ENCODE data around the gene NDUFA3.

NDUFA3 gene

DNA sequence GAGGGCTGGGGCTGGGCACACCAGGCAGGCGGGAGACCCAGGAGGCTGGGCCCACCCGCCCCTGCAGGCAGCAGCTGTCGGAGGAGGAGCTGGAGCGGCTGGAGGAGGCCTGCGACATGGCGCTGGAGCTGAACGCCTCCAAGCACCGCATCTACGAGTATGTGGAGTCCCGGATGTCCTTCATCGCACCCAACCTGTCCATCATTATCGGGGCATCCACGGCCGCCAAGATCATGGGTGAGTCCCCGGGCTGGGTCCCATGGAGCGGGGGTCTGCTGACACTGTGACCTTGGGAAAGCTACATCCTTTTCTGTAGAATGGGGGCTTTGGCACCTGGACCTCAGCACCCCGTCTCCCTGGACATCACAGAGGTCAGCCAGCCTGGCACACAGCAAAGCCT, 21.0 kb downstream of the NDUFA3 start:
- Mint-ChIP-seq H3K36me3 (ENCODE audit: low read depth) (peaks cover 22% of the 10 kb centered on the region), H3K27me3 (ENCODE audit: low read depth) (no peaks in the 10 kb centered on the region)

DNA sequence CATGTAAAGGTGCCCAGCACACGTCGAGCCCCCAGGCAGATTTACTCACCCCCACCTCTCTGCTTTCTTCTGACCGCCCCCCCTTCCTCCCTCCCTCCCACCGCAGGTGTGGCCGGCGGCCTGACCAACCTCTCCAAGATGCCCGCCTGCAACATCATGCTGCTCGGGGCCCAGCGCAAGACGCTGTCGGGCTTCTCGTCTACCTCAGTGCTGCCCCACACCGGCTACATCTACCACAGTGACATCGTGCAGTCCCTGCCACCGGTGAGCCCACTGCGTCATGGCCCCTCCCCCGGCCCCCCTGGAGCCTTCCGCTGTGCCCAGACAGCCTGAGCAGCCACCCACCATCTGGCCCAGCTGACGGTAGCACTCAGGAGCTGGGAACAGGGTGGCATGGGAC, 21.7 kb downstream of the NDUFA3 start:
- Mint-ChIP-seq H3K4me1 (ENCODE audit: low read depth) (no peaks in the 10 kb centered on the region), H3K27ac (no peak overlapping the region), H3K4me3 (no peak overlapping the region), H3K36me3 (ENCODE audit: low read depth) (peaks cover 22% of the 10 kb centered on the region), H3K27me3 (ENCODE audit: low read depth) (no peaks in the 10 kb centered on the region), H3K9me3 (no peaks in the 10 kb centered on the region)
- no peak for DNase-seq (ENCODE audit: low spot score)

More for the DNA sequence above, 21.0 kb downstream of the NDUFA3 start:
- H3K27ac Mint-ChIP-seq: no peak overlapping the region
- no peak for DNase-seq (ENCODE audit: low spot score)
- no peaks in the 10 kb centered on the region for H3K9me3 Mint-ChIP-seq
- H3K4me3 Mint-ChIP-seq: no peak overlapping the region
- no peaks in the 10 kb centered on the region for H3K4me1 Mint-ChIP-seq (ENCODE audit: low read depth)

DNA sequence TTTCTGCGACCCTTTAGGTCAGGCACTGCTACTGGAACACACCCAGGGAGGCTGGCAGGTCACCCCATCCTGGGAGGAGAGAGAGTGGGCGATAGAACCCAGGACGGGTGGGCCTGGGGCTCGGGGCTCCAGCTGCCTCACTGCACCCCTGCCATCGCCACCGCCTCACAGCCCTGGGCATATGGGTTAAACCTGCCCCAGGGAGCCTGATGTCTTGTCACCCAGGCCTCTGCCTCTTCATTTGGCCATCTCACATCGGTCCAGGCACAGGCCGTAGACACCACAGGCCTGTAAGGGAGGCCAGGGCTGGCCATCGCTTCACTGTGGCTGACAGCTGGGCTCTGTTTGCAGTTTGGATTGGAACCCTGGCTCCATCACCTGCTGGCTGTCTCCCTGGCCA, 23.1 kb downstream of the NDUFA3 start:
- Mint-ChIP-seq H3K27me3 (ENCODE audit: low read depth) (no peaks in the 10 kb centered on the region), H3K27ac (no peak overlapping the region), H3K9me3 (no peaks in the 10 kb centered on the region), H3K36me3 (ENCODE audit: low read depth) (peaks cover 14% of the 10 kb centered on the region), H3K4me3 (no peak overlapping the region), H3K4me1 (ENCODE audit: low read depth) (no peaks in the 10 kb centered on the region)
- no peak for DNase-seq (ENCODE audit: low spot score)

DNA sequence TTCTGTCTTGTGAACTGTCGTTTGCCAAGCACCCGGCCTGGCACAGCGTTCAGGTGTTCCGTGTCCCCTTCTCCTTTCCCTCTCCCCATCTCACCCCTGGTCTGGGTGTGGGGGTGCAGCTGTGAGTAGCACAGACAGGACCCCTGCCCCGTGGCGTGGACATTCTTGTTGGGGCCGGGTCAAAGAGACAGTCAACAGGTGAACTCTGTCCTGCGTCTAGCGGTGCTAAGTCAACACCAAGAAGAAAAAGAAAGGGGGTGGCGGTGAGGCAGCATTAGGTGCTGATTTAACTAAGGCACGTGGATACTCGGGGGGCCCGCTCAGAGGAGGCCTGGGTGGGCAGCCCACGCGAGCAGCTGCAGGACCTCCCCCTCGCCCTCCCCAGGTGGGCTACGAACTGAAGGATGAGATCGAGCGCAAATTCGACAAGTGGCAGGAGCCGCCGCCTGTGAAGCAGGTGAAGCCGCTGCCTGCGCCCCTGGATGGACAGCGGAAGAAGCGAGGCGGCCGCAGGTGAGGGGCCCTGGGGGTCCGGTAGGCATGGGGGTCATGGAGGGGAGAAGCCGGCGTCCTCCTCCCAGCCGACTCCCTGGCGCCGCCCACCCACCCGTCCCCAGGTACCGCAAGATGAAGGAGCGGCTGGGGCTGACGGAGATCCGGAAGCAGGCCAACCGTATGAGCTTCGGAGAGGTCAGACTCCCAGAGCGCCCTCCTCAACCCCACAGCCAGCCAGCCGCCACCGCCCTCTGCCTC, 25.2 kb downstream of the NDUFA3 start:
- Mint-ChIP-seq H3K9me3 (no peaks in the 10 kb centered on the region), H3K36me3 (ENCODE audit: low read depth) (peaks cover 8% of the 10 kb centered on the region), H3K27ac (no peak overlapping the region), H3K4me3 (no peak overlapping the region), H3K4me1 (ENCODE audit: low read depth) (no peaks in the 10 kb centered on the region), H3K27me3 (ENCODE audit: low read depth) (no peaks in the 10 kb centered on the region)
- DNase-seq (ENCODE audit: low spot score): no peak

DNA sequence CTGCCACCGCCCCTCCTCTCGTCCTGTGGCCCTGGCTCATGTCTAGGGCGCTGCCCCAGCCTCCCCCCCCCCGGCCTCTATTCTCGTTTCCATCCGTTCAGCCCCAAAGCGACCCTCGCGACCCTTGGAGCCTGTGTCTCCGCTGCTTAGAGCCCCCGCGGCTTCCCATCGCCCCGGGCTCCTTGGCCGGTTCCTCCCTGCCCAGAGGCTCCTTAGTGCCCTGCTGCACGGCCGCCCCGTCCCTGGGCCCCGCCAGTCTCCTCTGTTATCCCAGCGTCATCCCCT, 25.7 kb downstream of the NDUFA3 start:
- Mint-ChIP-seq H3K36me3 (ENCODE audit: low read depth) (peaks cover 6% of the 10 kb centered on the region), H3K9me3 (no peaks in the 10 kb centered on the region), H3K27me3 (ENCODE audit: low read depth) (no peaks in the 10 kb centered on the region), H3K4me1 (ENCODE audit: low read depth) (no peaks in the 10 kb centered on the region), H3K27ac (no peak overlapping the region), H3K4me3 (no peak overlapping the region)
- no peak for DNase-seq (ENCODE audit: low spot score)

DNA sequence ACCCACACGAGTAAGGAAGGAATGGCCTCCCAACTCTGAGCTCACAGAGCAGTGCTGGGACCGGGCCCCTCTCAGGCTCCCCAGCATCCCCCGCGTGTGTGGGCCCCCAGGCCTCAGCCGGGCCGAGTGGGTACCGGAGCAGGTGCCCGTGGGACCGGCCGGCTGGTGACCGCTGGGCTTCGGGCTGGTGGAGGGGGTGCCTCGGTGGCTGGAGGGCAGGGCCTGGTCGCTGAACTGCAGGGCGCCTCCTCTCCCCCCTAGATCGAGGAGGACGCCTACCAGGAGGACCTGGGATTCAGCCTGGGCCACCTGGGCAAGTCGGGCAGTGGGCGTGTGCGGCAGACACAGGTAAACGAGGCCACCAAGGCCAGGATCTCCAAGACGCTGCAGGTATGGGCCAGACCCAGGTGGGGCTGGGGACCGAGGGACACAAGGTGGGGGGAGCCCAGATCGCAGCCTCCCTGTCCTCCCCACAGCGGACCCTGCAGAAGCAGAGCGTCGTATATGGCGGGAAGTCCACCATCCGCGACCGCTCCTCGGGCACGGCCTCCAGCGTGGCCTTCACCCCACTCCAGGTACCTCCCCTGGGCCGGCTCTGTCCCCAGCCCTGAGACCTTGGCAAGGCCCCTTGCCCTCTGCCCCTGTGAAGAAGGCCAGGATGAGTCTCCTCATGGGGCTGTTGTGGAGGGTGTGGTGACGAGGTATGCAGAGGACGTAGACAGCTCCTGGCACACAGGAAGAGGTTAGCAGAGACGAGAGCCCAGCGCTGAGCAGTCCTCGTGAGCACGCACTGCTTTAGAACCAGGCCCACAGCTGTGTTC, 26.4 kb downstream of the NDUFA3 start:
- Mint-ChIP-seq H3K4me3 (no peak overlapping the region), H3K36me3 (ENCODE audit: low read depth) (peaks cover 4% of the 10 kb centered on the region), H3K27me3 (ENCODE audit: low read depth) (no peaks in the 10 kb centered on the region), H3K27ac (no peak overlapping the region), H3K4me1 (ENCODE audit: low read depth) (no peaks in the 10 kb centered on the region), H3K9me3 (no peaks in the 10 kb centered on the region)
- DNase-seq (ENCODE audit: low spot score): no peak

DNA sequence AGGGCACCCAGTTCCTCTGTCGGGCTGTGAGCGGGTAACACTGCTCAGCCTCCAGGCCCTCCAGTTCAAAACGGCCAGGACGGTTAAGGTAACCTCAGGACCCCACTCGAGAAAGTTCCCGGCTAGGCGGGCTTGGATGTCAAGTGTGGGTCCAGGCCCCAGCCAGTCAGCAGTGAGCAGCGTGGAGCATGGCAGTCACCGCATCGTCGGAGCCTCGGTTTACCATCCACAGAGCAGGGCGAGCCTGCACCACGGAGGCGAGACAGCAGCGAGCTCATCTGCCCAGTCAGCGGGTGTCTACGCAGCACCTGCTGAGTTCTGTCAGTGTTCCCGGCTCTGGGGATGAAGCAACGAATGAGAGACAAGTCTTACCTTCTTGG, 27.0 kb downstream of the NDUFA3 start:
- Mint-ChIP-seq H3K9me3 (no peaks in the 10 kb centered on the region), H3K36me3 (ENCODE audit: low read depth) (peaks cover 4% of the 10 kb centered on the region), H3K27me3 (ENCODE audit: low read depth) (no peaks in the 10 kb centered on the region)

DNA sequence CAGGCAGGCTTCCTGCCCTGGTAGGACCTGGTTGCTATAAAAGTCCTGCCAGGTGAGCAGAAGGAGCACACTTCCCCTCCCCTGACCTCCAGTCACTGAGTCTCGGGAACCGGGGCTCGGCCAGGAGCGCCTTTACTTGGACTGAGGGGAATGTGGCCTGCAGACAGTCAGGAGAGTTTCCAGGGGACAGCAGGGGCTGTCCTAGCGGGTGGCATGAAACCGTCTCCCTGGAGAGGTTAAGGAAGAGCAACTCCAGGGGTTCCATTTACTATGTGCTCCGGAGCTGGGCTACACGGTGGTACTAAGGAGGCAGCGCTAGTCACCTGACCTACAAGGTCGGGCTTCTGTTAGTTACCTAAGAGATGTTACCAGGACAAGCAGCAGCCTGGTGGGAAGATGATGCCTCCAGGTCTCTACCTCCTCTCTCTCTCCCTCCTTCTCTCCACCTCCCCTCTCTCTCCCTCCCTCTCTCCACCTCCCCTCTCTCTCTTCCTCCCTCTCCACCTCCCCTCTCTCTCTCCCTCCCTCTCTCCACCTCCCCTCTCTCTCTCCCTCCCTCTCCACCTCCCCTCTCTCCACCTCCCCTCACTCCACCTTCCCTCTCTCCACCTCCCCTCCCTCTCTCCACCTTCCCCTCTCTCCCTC, 30.8 kb downstream of the NDUFA3 start:
- H3K4me3 Mint-ChIP-seq: no peak overlapping the region
- peaks cover 13% of the 10 kb centered on the region for H3K4me1 Mint-ChIP-seq (ENCODE audit: low read depth)
- H3K27me3 Mint-ChIP-seq (ENCODE audit: low read depth): no peaks in the 10 kb centered on the region
- no peak overlapping the region for H3K27ac Mint-ChIP-seq
- H3K9me3 Mint-ChIP-seq: no peaks in the 10 kb centered on the region
- no peak for DNase-seq (ENCODE audit: low spot score)
- H3K36me3 Mint-ChIP-seq (ENCODE audit: low read depth): peaks cover 4% of the 10 kb centered on the region

More for the DNA sequence above, 27.0 kb downstream of the NDUFA3 start:
- no peak overlapping the region for H3K27ac Mint-ChIP-seq
- no peak overlapping the region for H3K4me3 Mint-ChIP-seq
- H3K4me1 Mint-ChIP-seq (ENCODE audit: low read depth): peaks cover 5% of the 10 kb centered on the region
- DNase-seq (ENCODE audit: low spot score): no peak

DNA sequence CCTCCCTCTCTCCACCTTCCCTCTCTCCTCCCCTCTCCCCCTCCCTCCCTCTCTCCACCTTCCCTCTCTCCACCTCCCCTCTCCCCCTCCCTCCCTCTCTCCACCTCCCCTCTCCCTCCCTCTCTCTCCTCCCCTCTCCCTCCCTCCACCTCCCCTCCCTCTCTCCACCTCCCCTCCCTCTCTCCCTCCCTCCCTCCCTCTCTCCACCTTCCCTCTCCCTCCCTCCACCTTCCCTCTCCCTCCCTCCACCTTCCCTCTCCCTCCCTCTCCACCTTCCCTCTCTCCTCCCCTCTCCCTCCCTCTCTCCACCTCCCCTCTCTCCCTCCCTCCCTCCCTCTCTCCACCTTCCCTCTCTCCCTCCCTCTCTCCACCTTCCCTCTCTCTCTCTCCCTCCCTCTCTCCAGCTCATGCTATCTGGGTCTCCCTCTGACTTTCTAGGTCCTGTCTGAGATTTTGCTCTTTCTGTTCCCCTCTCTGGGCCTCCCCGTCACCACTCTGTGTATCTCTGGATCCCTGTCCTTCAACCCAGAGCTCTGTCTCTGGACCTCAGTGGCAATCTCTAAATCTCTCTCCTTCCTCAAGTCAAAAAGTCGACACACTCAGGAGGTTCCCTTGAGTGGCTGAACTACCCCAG, 31.4 kb downstream of the NDUFA3 start:
- peak overlapping the region; percentile 73 for H3K27ac Mint-ChIP-seq
- H3K4me3 Mint-ChIP-seq: no peak overlapping the region
- no peaks in the 10 kb centered on the region for H3K27me3 Mint-ChIP-seq (ENCODE audit: low read depth)
- H3K4me1 Mint-ChIP-seq (ENCODE audit: low read depth): peaks cover 19% of the 10 kb centered on the region
- no peak for DNase-seq (ENCODE audit: low spot score)
- peaks cover 7% of the 10 kb centered on the region for H3K36me3 Mint-ChIP-seq (ENCODE audit: low read depth)
- H3K9me3 Mint-ChIP-seq: no peaks in the 10 kb centered on the region

DNA sequence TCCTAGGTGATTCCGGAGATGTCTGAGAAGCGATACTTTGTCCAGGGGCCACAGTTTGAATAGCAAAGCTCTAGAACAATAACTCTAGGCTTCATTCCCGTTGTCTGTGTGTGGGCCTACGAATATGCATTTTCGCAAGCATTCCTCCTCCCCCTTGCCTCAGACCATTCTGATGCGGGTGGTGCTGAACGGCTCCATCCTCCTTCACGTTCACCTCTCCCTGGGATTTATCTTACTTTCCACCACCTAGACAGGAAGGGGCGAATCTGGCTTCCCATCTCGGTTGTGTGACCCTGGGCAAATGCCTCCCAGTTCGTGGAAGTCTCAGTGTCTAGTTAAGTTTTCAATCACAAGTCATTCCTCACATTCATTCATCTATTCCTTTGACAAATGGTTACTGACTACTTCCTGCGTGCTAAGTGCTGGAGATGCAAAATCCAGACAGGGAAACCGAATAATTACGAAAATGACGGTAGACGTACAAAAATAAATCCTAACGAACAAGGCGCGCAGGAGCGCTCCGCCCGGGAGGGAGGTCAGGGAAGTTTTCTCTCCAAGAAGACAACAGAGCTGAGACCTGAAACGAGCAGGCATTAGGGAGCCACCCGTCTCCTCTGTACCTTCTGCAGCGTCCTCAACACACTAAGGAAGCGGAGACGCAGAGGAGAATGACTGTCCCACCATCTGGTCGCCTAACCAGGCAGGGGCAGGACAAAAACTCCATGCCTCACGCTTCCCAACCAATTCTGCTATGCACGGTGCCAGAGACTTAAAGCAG, 33.6 kb downstream of the NDUFA3 start:
- peaks cover 15% of the 10 kb centered on the region for H3K36me3 Mint-ChIP-seq (ENCODE audit: low read depth)
- DNase-seq (ENCODE audit: low spot score): peak; percentile 14
- H3K4me1 Mint-ChIP-seq (ENCODE audit: low read depth): peaks cover 32% of the 10 kb centered on the region
- H3K9me3 Mint-ChIP-seq: no peaks in the 10 kb centered on the region
- no peaks in the 10 kb centered on the region for H3K27me3 Mint-ChIP-seq (ENCODE audit: low read depth)
- H3K4me3 Mint-ChIP-seq: peak overlapping the region; percentile 90
- H3K27ac Mint-ChIP-seq: peak overlapping the region; percentile 78

DNA sequence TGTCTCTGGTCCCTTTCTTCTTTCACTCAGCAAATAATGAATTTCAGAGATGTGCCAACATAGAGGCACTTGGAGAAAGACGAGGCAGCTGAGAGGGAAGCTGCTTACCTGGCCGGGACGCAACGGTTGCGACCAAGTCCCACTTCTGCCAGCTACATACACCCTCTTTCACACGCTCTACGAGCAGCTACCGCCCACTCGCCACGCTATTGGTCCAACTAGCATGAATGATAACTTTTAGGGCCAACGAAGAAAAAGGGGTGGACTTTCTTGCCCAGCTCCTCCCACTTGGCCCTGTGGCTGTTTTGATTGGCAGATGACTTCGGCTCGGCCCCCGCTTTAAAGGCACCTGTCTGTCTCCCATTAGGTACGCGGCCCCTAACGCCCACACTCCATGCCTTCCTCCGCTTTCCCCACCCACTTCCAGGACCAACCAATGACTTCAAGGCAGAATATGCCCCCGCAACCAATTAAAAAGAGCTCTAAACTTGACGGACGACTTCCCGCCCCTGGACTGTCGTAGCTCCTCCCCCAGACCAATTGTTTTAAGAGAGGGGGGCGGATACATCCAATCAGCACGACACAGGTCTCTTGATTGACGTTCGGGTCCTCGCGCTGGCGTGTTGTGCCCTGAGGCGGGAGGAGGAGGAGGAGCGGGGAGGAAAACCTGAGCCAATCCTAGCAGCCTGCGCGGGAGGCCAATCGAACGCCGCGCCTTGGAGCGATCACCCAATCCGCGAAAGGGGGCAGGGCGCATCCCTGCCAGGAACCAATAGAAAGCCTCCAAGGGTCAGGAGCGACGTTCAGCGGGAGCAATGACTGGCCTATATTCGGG, 34.4 kb downstream of the NDUFA3 start:
- Mint-ChIP-seq H3K9me3 (no peaks in the 10 kb centered on the region), H3K4me3 (peak overlapping the region; percentile 90), H3K27me3 (ENCODE audit: low read depth) (no peaks in the 10 kb centered on the region), H3K27ac (peak overlapping the region; percentile 78), H3K36me3 (ENCODE audit: low read depth) (peaks cover 19% of the 10 kb centered on the region), H3K4me1 (ENCODE audit: low read depth) (peaks cover 39% of the 10 kb centered on the region)
- DNase-seq (ENCODE audit: low spot score): peak; percentile 99

DNA sequence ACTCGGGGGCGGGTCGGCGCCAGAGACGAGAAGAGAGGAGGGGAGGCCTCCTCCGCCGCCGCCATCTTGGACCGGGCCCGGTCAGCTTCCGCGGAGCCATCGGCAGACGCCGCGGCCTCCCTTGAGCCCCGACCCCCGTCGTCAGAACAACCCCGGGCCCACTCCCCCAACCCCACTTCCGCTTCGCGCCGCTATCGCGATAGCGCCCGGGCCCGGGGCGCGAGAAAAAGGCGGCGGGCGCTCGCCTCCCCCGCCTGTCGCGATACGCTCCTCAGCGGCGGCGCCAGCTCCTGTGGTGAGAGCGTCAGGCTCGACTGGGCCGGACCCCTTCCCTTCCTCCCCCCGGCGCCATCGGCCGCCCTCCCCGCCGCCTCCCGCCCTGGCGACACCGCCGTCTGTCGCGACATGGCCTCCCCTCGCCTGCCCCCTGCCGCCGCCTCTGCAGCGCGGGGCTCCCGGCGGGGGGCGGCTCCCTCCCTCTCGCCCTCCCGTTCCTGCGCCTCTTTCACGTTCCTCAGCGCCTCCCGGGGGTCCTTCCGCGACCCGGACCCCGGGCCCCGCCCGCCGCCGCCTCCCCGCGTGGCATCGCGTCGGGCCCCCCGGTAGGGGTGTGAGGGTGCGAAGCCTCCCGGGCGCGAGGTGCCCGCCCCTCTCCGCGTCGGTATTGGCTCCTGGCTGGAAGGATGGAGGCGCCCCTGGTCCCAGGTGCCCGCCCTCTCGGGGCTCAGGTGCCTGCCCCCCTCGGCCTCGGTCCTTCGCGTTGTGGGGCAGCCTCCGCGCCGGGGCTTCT, 35.2 kb downstream of the NDUFA3 start, which contains the start of gene CNOT3:
Gene CNOT3 (plus strand): TSS at position 64 of the 790 bp plus-strand sequence. CDS start 5,217 bp downstream, outside the sequence.
- H3K9me3 Mint-ChIP-seq: no peaks in the 10 kb centered on the region
- H3K27ac Mint-ChIP-seq: peak within 1 kb of the TSS; percentile 92
- H3K36me3 Mint-ChIP-seq (ENCODE audit: low read depth): peaks cover 24% of the 10 kb centered on the region
- no peaks in the 10 kb centered on the region for H3K27me3 Mint-ChIP-seq (ENCODE audit: low read depth)
- peak within 1 kb of the TSS; percentile 91 for H3K4me3 Mint-ChIP-seq
- H3K4me1 Mint-ChIP-seq (ENCODE audit: low read depth): peaks cover 40% of the 10 kb centered on the region
- DNase-seq (ENCODE audit: low spot score): no peak

Measured in T-helper 2 cell treated with Interferon-gamma antibody and Interleukin-4, amounts not matched to agents 5 μg/mL and 100 μg/mL, for 36 hours (primary cell).